HPDE6-E6E7 (cell line): Measurements from ENCODE around the gene LTA4H.

Experiments used
- DNase-seq: peaks from one replicate; pipeline ENCODE4 v3.0.0; 2011; ENCODE audit warnings: missing footprints; ENCODE audit errors: extremely low spot score

Gene LTA4H

GRCh38 chr12:96034621-96035282 lies 635 bp downstream of the LTA4H start:
- peak; percentile 23 for DNase-seq

GRCh38 chr12:96033549-96034389 lies 1.6 kb downstream of the LTA4H start:
- DNase-seq, result no peak

GRCh38 chr12:96029826-96030225 lies 5.6 kb downstream of the LTA4H start:
- DNase-seq, result no peak

- no peak for DNase-seq
Observed at GRCh38 chr12:96028538-96028937, 6.8 kb downstream of the LTA4H start.

GRCh38 chr12:96026331-96026730 lies 9.1 kb downstream of the LTA4H start:
- DNase-seq, result no peak

- DNase-seq, result no peak
Observed at GRCh38 chr12:96025518-96025917, 9.9 kb downstream of the LTA4H start.

- DNase-seq, result no peak
Observed at GRCh38 chr12:96020314-96021003, 14.9 kb downstream of the LTA4H start.

GRCh38 chr12:96015672-96016071 lies 19.7 kb downstream of the LTA4H start:
- DNase-seq, result no peak

- no peak for DNase-seq
Observed at GRCh38 chr12:96014943-96015599, 20.3 kb downstream of the LTA4H start.

GRCh38 chr12:96007729-96008128 lies 27.7 kb downstream of the LTA4H start:
- no peak for DNase-seq

GRCh38 chr12:96006727-96007126 lies 28.7 kb downstream of the LTA4H start:
- no peak for DNase-seq

- no peak for DNase-seq
Observed at GRCh38 chr12:96000858-96001257, 34.5 kb downstream of the LTA4H start.

- DNase-seq, result no peak
Observed at GRCh38 chr12:95999484-95999883, 35.9 kb downstream of the LTA4H start.

GRCh38 chr12:95998611-95999286 lies 36.6 kb downstream of the LTA4H start:
- DNase-seq, result peak; percentile 40

- no peak for DNase-seq
Observed at GRCh38 chr12:95997911-95998510, 37.4 kb downstream of the LTA4H start.

GRCh38 chr12:95997276-95997675 lies 38.1 kb downstream of the LTA4H start:
- DNase-seq, result no peak

- DNase-seq, result no peak
Observed at GRCh38 chr12:95996034-95996658, 39.2 kb downstream of the LTA4H start, which contains the start of gene HAL. Gene HAL (minus strand): TSS chr12:95996344. CDS start chr12:95995910, 434 bp downstream.

- DNase-seq, result no peak
Observed at GRCh38 chr12:95995238-95996031, 40.0 kb downstream of the LTA4H start.

- DNase-seq, result no peak
Observed at GRCh38 chr12:95994476-95994875, 40.9 kb downstream of the LTA4H start.

- DNase-seq, result no peak
Observed at GRCh38 chr12:95993907-95994306, 41.5 kb downstream of the LTA4H start.
